ENCODE results near the gene TOMM5. TPM values are rescaled to one million over a fixed set of nuclear protein-coding genes. Genes with fewer than 3 reads are reported as not detected.

The TOMM5 gene
- total RNA-seq, 2 donors from 2014 or later = 59.9 to 112 TPM

DNA sequence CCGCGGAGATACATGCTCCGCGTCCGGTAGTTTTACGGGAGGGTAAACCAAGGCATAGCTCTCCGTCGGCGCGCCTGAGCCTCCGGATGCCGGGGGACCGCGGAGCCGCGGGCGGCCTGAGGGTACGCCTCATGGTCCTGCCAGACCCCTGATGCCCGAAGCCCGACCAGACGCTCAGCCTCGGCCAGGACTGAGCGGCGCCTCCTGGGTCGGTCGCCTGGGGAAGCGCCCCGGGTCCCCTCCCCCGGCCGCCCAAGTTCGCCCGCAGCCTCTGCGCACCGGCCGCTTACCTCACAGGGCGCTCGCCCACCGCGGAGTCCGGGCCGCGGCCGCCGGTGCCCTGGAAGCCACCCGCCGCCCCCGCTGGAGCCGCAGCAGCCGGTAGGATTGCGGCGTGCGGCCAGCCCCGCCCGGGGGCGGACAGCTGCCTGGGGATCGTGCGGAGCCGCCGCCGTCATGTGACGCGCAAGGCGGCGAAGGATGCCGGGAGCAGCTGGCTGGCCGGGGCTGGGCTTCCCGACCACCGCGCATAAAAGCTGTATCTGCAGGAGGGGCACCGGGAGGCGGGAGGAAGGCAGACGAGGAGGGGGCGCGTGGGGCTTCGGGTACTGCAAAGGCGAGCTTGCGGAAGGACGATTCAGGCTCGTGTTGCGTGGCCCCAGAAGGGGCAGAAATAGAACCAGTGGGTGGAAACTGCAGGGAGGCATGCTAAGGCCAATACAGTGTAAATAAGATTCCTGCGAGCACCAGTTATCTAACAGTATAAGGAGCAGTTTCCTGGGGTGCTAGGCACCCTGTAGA, 16.3 kb downstream of the TOMM5 start, which contains the start of gene FBXO10:
Gene FBXO10 (minus strand): TSS at position 460 of the 801 bp plus-strand sequence. CDS start 34,612 bp downstream, outside the sequence.
- peak; percentile 70 for DNase-seq
- Histone ChIP-seq H3K4me1 (peaks cover 5% of the 10 kb centered on the region), H3K9me3 (no peaks in the 10 kb centered on the region), H3K27ac (peak within 1 kb of the TSS; percentile 81), H3K27me3 (no peaks in the 10 kb centered on the region), H3K36me3 (no peaks in the 10 kb centered on the region), H3K4me3 (peak within 1 kb of the TSS; percentile 93), H3K9ac (ENCODE audit: low read depth in 2 of 2, low read length in 2 of 2) (peak within 1 kb of the TSS; percentile 76 to 79)
- TF ChIP-seq, protein P1, sequence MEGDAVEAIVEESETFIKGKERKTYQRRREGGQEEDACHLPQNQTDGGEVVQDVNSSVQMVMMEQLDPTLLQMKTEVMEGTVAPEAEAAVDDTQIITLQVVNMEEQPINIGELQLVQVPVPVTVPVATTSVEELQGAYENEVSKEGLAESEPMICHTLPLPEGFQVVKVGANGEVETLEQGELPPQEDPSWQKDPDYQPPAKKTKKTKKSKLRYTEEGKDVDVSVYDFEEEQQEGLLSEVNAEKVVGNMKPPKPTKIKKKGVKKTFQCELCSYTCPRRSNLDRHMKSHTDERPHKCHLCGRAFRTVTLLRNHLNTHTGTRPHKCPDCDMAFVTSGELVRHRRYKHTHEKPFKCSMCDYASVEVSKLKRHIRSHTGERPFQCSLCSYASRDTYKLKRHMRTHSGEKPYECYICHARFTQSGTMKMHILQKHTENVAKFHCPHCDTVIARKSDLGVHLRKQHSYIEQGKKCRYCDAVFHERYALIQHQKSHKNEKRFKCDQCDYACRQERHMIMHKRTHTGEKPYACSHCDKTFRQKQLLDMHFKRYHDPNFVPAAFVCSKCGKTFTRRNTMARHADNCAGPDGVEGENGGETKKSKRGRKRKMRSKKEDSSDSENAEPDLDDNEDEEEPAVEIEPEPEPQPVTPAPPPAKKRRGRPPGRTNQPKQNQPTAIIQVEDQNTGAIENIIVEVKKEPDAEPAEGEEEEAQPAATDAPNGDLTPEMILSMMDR (IDR thresholded peaks at IDR 0.05) = no peak
- intact Hi-C loops (cut with DNase I) = no loop called here

DNA sequence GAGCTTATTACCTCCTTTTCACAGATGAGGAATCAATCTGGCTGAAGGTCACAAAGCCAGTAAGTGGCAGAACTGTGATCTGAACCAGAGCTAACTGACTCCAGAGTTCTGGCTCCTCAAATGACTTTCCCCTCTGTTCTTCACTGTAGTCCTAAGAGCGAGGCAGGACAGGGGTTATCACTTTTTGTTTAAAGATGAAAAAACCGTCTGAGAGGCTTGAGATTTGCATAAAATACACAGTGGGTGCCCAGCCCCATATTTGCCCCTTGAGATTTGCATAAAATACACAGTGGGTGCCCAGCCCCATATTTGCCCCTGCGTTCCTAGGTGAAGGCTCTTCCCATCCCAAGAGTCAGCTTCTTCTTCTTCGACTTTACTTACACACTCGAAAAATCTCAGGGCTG, 16.9 kb downstream of the TOMM5 start:
- DNase-seq = no peak
- peak overlapping the region; percentile 81 for H3K27ac ChIP-seq
- peak overlapping the region; percentile 76 to 79 for H3K9ac ChIP-seq (ENCODE audit: low read depth in 2 of 2, low read length in 2 of 2)
- intact Hi-C loops (cut with DNase I) = no loop called here
- peaks cover 5% of the 10 kb centered on the region for H3K4me1 ChIP-seq
- H3K27me3 ChIP-seq = no peaks in the 10 kb centered on the region
- no peaks in the 10 kb centered on the region for H3K9me3 ChIP-seq
- TF ChIP-seq, protein P1 (IDR thresholded peaks at IDR 0.05) = no peak
- no peaks in the 10 kb centered on the region for H3K36me3 ChIP-seq
- H3K4me3 ChIP-seq = peak overlapping the region; percentile 93

DNA sequence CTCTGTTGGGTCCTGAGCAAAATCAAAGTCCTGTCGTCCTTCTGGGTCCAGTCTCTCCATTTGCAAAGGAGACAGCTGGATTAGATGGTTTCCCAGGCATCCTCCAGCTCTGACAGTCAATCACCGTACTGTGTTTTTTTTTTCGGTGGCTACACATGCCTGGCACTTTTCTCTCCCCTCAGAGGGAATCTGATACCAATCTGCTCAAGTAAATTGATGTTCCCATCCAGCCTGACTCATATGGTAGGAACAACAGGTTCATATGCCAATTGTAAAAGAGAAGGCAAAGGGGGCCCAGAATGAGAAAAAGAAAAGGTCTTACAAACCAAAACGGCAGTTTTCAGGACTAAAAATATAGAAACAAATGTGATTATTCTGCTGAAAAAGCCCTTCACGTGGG, 17.4 kb downstream of the TOMM5 start:
- H3K4me3 ChIP-seq = peak overlapping the region; percentile 93
- H3K9me3 ChIP-seq = no peaks in the 10 kb centered on the region
- H3K27ac ChIP-seq = no peak overlapping the region
- H3K36me3 ChIP-seq = no peaks in the 10 kb centered on the region
- peaks cover 5% of the 10 kb centered on the region for H3K4me1 ChIP-seq
- no peaks in the 10 kb centered on the region for H3K27me3 ChIP-seq
- no peak overlapping the region for H3K9ac ChIP-seq (ENCODE audit: low read depth in 2 of 2, low read length in 2 of 2)
- no peak for DNase-seq
- TF ChIP-seq, protein P1 (IDR thresholded peaks at IDR 0.05) = no peak
- intact Hi-C loops (cut with DNase I) = no loop called here

DNA sequence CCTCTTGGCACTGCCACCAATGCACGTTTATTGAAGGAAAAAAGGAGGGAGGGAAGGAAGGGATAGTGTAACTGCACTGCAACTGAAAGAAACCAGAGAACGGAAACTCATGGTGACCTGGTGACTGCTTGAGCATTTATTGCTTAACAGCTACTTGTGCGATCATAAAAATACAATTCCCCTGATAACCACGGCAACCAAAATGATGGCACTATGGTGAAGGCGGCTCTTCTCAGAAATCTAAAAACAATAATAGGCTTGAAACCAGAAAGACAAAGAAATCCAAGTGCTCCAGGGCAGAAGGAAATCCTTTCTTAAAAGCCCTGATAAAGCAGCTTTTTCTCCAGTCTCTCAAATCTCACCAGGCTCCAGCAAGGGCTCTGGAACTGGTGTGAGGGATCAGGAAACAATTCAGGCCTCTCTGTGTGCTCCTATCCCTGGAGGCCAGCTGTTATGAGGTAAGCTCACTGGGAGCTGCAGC, 18.1 kb downstream of the TOMM5 start:
- no peak for DNase-seq
- intact Hi-C loops (cut with DNase I) = no loop called here
- no peak overlapping the region for H3K4me3 ChIP-seq
- TF ChIP-seq, protein P1 (IDR thresholded peaks at IDR 0.05) = no peak
- no peak overlapping the region for H3K9ac ChIP-seq (ENCODE audit: low read depth in 2 of 2, low read length in 2 of 2)
- peaks cover 5% of the 10 kb centered on the region for H3K4me1 ChIP-seq
- no peaks in the 10 kb centered on the region for H3K36me3 ChIP-seq
- no peaks in the 10 kb centered on the region for H3K9me3 ChIP-seq
- H3K27ac ChIP-seq = no peak overlapping the region
- H3K27me3 ChIP-seq = no peaks in the 10 kb centered on the region

DNA sequence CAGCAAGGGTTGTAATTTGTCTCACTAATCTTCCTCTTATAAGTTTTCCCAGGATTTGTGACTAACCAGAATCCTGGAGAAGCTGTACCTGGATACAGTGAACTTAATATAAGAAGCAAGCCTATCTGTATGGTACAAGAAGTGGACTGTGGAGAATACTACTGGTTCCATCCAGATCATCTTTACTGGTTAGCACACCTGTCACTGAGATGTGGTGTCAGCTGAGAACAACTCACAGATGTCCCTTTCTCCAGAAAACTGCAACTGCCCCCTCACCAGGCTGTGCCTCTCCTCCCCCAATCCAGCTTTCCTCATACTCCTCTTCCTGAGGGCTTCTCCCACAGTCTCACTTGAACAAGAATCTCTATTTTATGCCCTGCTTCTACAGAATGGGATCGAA, 21.1 kb downstream of the TOMM5 start:
- Histone ChIP-seq H3K36me3 (no peaks in the 10 kb centered on the region), H3K4me1 (peaks cover 5% of the 10 kb centered on the region), H3K27me3 (no peaks in the 10 kb centered on the region), H3K4me3 (no peak overlapping the region), H3K27ac (no peak overlapping the region), H3K9me3 (no peaks in the 10 kb centered on the region), H3K9ac (ENCODE audit: low read depth in 2 of 2, low read length in 2 of 2) (no peak overlapping the region)
- intact Hi-C loops (cut with DNase I) = no loop called here
- no peak for DNase-seq
- TF ChIP-seq, protein P1 (IDR thresholded peaks at IDR 0.05) = no peak
